WERI-Rb-1 (cell line): Measurements from ENCODE around the gene ANKFN1.

Experiments used
- DNase-seq: peaks from one replicate; pipeline ENCODE4 v3.0.0-alpha.2; 2020
- H3K27ac ChIP-seq: fragments of 250-450 bp; sonication (Bioruptor Pico); 2 replicates; pipeline ENCODE4 v1.5.1; 2020; ENCODE audit warnings: mild to moderate bottlenecking, moderate library complexity
- H3K27me3 ChIP-seq: fragments of 250-450 bp; sonication (Bioruptor Pico); 2 replicates; pipeline ENCODE4 v1.5.1; 2021; ENCODE audit warnings: mild to moderate bottlenecking, low read depth, moderate library complexity; ENCODE audit not compliant: insufficient read depth, severe bottlenecking
- H3K36me3 ChIP-seq: fragments of 250-450 bp; sonication (Bioruptor Pico); 2 replicates; pipeline ENCODE4 v1.5.1; 2020; ENCODE audit warnings: mild to moderate bottlenecking, moderate library complexity
- H3K4me3 ChIP-seq: 2 replicates; pipeline ENCODE4 v1.5.1; 2011; ENCODE audit warnings: low read depth, mild to moderate bottlenecking, control low read depth, low read length
- H3K9me3 ChIP-seq: fragments of 250-450 bp; sonication (Bioruptor Pico); 2 replicates; pipeline ENCODE4 v1.5.1; 2021; ENCODE audit warnings: mild to moderate bottlenecking, moderate library complexity; ENCODE audit not compliant: severe bottlenecking
- CTCF ChIP-seq: IDR thresholded peaks from 2 replicates; pipeline ENCODE4 v1.5.1; 2011; ENCODE audit warnings: low read depth, mild to moderate bottlenecking, control low read depth, inconsistent platforms, low read length

Gene ANKFN1

GRCh38 chr17:56416682-56417351 is 263.5 kb downstream of the ANKFN1 start:
- no peak for TF ChIP-seq CTCF
- Histone ChIP-seq H3K4me3 (no peak overlapping the region), H3K27me3 (peaks cover 29% of the 10 kb centered on the region), H3K36me3 (no peaks in the 10 kb centered on the region), H3K9me3 (peaks cover 2% of the 10 kb centered on the region), H3K27ac (no peak overlapping the region)
- no peak for DNase-seq

- H3K27ac ChIP-seq = no peak overlapping the region
- peaks cover under 1% of the 10 kb centered on the region for H3K9me3 ChIP-seq
- TF ChIP-seq CTCF = no peak
- H3K27me3 ChIP-seq = peaks cover 48% of the 10 kb centered on the region
- H3K36me3 ChIP-seq = no peaks in the 10 kb centered on the region
- DNase-seq = no peak
- no peak overlapping the region for H3K4me3 ChIP-seq
These were observed 270.7 kb downstream of the ANKFN1 start for GRCh38 chr17:56424005-56424404.

GRCh38 chr17:56424543-56425044 is 271.3 kb downstream of the ANKFN1 start:
- H3K36me3 ChIP-seq = no peaks in the 10 kb centered on the region

GRCh38 chr17:56425483-56425882 is 272.2 kb downstream of the ANKFN1 start:
- H3K36me3 ChIP-seq = no peaks in the 10 kb centered on the region
- no peak for TF ChIP-seq CTCF
- DNase-seq = no peak
- peaks cover 52% of the 10 kb centered on the region for H3K27me3 ChIP-seq
- no peak overlapping the region for H3K4me3 ChIP-seq
- H3K27ac ChIP-seq = no peak overlapping the region
- H3K9me3 ChIP-seq = no peaks in the 10 kb centered on the region

More at GRCh38 chr17:56424543-56425044, 271.3 kb downstream of the ANKFN1 start:
- H3K27me3 ChIP-seq = peaks cover 51% of the 10 kb centered on the region
- no peak overlapping the region for H3K27ac ChIP-seq
- no peaks in the 10 kb centered on the region for H3K9me3 ChIP-seq
- no peak for DNase-seq
- no peak for TF ChIP-seq CTCF
- H3K4me3 ChIP-seq = no peak overlapping the region

GRCh38 chr17:56426901-56427300 is 273.6 kb downstream of the ANKFN1 start:
- Histone ChIP-seq H3K4me3 (no peak overlapping the region), H3K27ac (no peak overlapping the region), H3K36me3 (no peaks in the 10 kb centered on the region), H3K27me3 (peaks cover 46% of the 10 kb centered on the region), H3K9me3 (no peaks in the 10 kb centered on the region)
- no peak for TF ChIP-seq CTCF
- DNase-seq = no peak

GRCh38 chr17:56431736-56432135 is 278.5 kb downstream of the ANKFN1 start:
- DNase-seq = no peak
- TF ChIP-seq CTCF = no peak
- Histone ChIP-seq H3K27me3 (peaks cover 39% of the 10 kb centered on the region), H3K4me3 (no peak overlapping the region), H3K9me3 (no peaks in the 10 kb centered on the region), H3K36me3 (no peaks in the 10 kb centered on the region), H3K27ac (no peak overlapping the region)
